ENCODE data around the gene EPS8L2. TPM values are rescaled to one million over a fixed set of nuclear protein-coding genes. Genes with fewer than 3 reads are reported as not detected.

The EPS8L2 gene
- total RNA-seq, 1 donor from 2014 or later, result 2.6 TPM

DNA sequence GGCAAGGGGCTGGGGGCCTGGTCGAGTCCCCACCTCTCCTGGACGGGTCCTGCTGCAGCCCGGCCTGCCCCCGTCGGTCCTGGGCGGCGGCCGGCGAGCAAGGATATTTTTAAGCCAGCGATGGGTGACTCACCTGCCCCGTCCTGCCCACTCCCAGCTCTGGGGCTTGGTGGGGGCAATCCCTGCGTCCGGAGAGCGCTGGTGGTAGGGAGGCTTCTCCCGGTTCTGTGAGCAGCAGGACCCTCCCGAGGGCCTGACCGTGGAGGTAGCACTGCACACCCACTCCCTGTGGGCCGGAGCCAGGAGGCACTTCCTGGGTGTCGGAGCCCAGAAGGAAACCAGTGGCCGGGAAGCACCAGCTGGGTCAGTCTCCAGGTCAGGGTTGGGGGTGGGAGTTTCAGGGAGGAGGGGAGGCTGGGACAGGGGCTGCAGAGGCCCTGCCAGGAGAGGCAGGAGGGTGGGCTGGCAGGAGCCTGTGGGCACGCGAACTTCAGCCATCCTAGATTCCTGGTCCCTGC lies 467 bp downstream of the EPS8L2 start:
- DNase-seq (ENCODE audit: low read depth, low spot score), result no peak
- Mint-ChIP-seq H3K36me3 (ENCODE audit: low read depth) (no peaks in the 10 kb centered on the region), H3K4me1 (peaks cover 12% of the 10 kb centered on the region), H3K27me3 (ENCODE audit: low read depth) (peaks cover 37% of the 10 kb centered on the region), H3K27ac (ENCODE audit: unreplicated experiment) (no peak overlapping the region), H3K4me3 (no peak overlapping the region), H3K9me3 (no peaks in the 10 kb centered on the region)
- TF ChIP-seq, protein P1, sequence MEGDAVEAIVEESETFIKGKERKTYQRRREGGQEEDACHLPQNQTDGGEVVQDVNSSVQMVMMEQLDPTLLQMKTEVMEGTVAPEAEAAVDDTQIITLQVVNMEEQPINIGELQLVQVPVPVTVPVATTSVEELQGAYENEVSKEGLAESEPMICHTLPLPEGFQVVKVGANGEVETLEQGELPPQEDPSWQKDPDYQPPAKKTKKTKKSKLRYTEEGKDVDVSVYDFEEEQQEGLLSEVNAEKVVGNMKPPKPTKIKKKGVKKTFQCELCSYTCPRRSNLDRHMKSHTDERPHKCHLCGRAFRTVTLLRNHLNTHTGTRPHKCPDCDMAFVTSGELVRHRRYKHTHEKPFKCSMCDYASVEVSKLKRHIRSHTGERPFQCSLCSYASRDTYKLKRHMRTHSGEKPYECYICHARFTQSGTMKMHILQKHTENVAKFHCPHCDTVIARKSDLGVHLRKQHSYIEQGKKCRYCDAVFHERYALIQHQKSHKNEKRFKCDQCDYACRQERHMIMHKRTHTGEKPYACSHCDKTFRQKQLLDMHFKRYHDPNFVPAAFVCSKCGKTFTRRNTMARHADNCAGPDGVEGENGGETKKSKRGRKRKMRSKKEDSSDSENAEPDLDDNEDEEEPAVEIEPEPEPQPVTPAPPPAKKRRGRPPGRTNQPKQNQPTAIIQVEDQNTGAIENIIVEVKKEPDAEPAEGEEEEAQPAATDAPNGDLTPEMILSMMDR (conservative IDR thresholded peaks at IDR 0.05), result no peak

DNA sequence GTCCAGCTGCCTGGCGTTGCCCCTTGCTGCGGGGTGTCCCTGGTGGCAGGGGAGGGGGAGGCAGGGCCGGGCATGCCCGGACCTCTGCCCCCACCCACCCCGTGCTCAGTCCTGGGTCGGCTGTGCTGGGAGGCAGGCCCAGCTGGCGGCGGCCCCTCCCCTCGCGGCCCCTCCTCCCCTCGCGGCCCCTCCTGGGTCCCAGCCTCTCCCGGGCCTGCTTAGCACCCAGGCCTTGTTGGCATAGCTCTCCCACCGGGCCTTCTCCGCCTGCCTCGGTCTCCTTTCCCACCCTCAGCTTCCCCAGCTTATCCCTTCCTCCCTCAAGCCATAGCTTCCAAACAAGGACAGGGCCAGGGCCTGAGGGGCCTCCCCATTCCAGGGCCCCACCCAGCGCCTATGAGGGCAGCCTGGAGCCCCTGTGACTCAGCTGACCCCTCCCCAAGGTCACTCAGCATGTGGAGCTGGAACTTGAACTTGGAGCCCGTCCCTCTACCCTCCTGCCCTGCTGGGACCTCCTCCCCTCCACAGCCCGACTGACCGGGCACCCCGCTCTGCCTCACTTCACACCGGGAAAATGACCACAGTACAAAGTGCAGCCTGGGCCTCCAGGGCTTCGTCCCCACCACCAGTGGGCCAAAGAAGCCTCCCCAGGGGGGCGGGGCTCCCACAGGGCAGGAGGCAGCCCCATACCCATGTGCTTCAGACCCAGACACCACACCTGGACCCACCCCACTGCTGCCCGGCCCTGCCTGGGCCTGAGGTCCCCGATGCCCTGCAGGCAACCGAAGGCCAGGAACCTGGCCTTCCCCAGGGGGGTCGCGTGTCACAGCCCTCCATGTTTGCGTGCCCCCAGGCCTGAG lies 1.2 kb downstream of the EPS8L2 start:
- Mint-ChIP-seq H3K4me1 (peaks cover 12% of the 10 kb centered on the region), H3K36me3 (ENCODE audit: low read depth) (no peaks in the 10 kb centered on the region), H3K9me3 (no peaks in the 10 kb centered on the region), H3K27ac (ENCODE audit: unreplicated experiment) (no peak overlapping the region), H3K27me3 (ENCODE audit: low read depth) (peaks cover 37% of the 10 kb centered on the region), H3K4me3 (peak overlapping the region; percentile 56)
- no peak for DNase-seq (ENCODE audit: low read depth, low spot score)
- TF ChIP-seq, protein P1 (conservative IDR thresholded peaks at IDR 0.05), result peak; percentile 49

DNA sequence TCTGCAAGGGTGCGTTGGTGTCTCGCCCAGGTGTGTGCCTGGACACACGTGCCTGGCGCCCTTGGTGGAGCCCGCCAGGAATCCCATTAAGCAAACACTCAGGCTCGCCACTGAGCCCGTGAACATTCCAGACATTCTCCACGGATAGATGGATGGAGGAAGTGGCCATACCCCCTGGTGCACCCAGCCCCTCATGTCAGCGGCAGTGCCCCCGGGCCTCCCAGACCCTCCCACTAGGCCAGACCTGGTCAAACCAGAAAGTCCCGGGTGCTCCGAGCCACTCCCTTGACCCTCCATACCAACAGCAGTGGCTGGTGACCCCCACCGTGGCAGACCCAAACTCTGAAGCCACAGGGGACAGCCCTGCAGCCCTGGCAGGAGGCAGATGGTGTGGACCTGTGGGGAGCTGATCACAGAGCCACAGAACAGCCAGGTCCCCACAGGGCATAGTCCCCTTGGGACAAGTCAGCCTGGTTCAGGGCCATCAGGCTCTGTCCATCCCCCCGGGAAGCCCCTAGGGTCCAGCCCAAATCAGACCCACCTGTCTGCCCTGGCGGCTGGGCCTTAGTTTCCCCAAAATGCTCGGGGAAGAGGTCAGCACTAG lies 1.9 kb downstream of the EPS8L2 start:
- Mint-ChIP-seq H3K4me1 (peaks cover 12% of the 10 kb centered on the region), H3K36me3 (ENCODE audit: low read depth) (no peaks in the 10 kb centered on the region), H3K9me3 (no peaks in the 10 kb centered on the region), H3K27ac (ENCODE audit: unreplicated experiment) (no peak overlapping the region), H3K4me3 (peak overlapping the region; percentile 34), H3K27me3 (ENCODE audit: low read depth) (peaks cover 37% of the 10 kb centered on the region)
- TF ChIP-seq, protein P1 (conservative IDR thresholded peaks at IDR 0.05), result no peak
- no peak for DNase-seq (ENCODE audit: low read depth, low spot score)

DNA sequence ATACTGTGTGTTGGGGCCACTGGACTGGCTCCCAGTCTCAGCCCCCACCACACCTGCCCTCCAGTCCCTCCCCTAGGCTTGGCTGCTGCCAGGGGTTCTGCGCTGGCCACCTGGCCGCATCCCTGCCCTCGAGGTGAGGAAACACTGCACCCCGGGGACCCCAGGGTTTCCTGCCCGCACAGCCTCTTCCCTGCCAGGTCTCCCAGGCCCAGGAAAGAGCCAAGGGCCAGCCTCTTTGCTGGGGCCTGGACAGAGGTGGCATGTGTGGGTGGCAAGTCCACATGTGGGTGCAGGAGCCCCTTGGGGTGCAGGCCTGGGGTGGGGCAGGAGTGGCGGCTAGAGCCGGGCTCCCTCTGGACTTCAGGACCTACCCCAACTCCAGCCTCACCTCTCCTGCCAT lies 2.5 kb downstream of the EPS8L2 start:
- Mint-ChIP-seq H3K27me3 (ENCODE audit: low read depth) (peaks cover 37% of the 10 kb centered on the region), H3K9me3 (no peaks in the 10 kb centered on the region), H3K4me1 (peaks cover 12% of the 10 kb centered on the region), H3K4me3 (no peak overlapping the region), H3K36me3 (ENCODE audit: low read depth) (no peaks in the 10 kb centered on the region), H3K27ac (ENCODE audit: unreplicated experiment) (no peak overlapping the region)
- TF ChIP-seq, protein P1 (conservative IDR thresholded peaks at IDR 0.05), result no peak
- no peak for DNase-seq (ENCODE audit: low read depth, low spot score)

DNA sequence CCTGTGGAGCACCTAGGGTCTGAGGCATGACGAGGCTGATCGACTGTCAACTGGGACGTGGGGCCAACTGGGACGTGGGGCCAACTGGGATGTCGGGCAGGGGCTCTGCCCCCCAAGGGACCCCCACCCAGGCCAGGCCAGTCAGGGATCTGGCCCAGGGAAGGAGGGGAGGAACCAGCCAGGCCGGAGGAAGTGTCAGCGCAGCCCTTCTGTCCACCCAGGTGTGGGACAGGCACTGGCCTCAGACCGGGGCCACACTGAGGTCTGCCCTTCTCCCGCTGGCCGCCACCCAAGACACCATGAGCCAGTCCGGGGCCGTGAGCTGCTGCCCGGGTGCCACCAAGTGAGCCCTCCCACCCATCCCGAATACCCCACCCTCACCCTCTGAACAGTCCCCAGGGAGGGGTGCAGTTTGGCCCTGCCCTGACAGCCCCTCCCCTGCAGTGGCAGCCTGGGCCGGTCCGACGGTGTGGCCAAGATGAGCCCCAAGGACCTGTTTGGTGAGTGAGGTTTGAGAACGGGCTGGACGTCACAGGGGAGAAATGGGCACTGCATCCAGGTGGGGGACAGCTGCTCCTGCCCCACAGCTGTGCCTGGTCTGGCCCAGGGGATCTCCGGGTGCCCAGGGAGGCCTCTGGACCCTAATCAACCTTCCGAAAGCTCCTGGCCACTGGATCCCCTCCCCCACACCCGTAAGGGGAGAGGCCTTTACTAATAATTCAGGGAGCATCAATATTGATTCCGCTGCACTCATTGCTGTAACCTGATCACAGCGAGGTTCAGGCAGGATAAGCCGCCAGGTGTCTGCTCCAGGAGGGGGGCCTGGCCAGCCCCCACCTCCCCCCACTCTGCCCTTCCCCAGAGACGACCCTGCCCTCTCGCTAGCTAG lies 3.3 kb downstream of the EPS8L2 start:
- no peak for DNase-seq (ENCODE audit: low read depth, low spot score)
- H3K9me3 Mint-ChIP-seq, result no peaks in the 10 kb centered on the region

More for the DNA sequence above, 3.3 kb downstream of the EPS8L2 start:
- Mint-ChIP-seq H3K36me3 (ENCODE audit: low read depth) (no peaks in the 10 kb centered on the region), H3K4me3 (no peak overlapping the region), H3K27ac (ENCODE audit: unreplicated experiment) (no peak overlapping the region), H3K27me3 (ENCODE audit: low read depth) (peaks cover 37% of the 10 kb centered on the region), H3K4me1 (peaks cover 12% of the 10 kb centered on the region)
- TF ChIP-seq, protein P1 (conservative IDR thresholded peaks at IDR 0.05), result no peak
